Tibial nerve (tissue), 4 donors: ENCODE data around the gene TRERF1.

Source experiments
- CTCF ChIP-seq, 5 experiments: fragments of 200-600 bp in 3 of 5; fragments of 450-650 bp in 2 of 5; sonication (generic) in 3 of 5; IDR thresholded peaks; one replicate each; pipeline ENCODE4 v1.5.1; 2016 to 2019; ENCODE audit warnings: antibody characterized with exemption in 5 of 5, mild to moderate bottlenecking in 3 of 5, moderate library complexity in 2 of 5
- EP300 ChIP-seq, 2 donors: sonication (generic); formaldehyde crosslinking; IDR thresholded peaks; one replicate each; pipeline ENCODE4 v1.6.1; 2017; ENCODE audit warnings: antibody characterized with exemption in 2 of 2, mild to moderate bottlenecking in 1 of 2
- POLR2A ChIP-seq, 2 donors: fragments of 450-650 bp; IDR thresholded peaks; one replicate each; pipeline ENCODE4 v1.6.1; 2017; ENCODE audit warnings: antibody characterized with exemption in 2 of 2, mild to moderate bottlenecking in 2 of 2, moderate library complexity in 2 of 2

GRCh38 chr6:42354702-42355101 is 97.0 kb downstream of the TRERF1 start:
- TF ChIP-seq CTCF (IDR thresholded peaks at IDR 0.05) (no peak), POLR2A (IDR thresholded peaks at IDR 0.05) (no peak), EP300 (IDR thresholded peaks at IDR 0.05) (no peak)
